ENCODE measurements around the gene LMNTD1.
"Not testable (repeated sequence)": the region's sequence is repeated elsewhere in the genome, so short reads cannot be mapped to it uniquely, and the experiment has no call there.

Gene LMNTD1

GRCh38 chr12:25553098-25553497, at the start of gene LMNTD1:
TSS of gene LMNTD1 (minus strand) at chr12:25553283. CDS start at chr12:25552959, 324 bp downstream.
- DNase-seq (ENCODE audit: low read depth in 2 of 2) = no peak

GRCh38 chr12:25598956-25599355, 45.9 kb upstream of the LMNTD1 start:
- no peak for DNase-seq (ENCODE audit: low read depth in 2 of 2)

GRCh38 chr12:25595496-25595895, 42.4 kb upstream of the LMNTD1 start:
- not testable (repeated sequence) for DNase-seq (ENCODE audit: low read depth in 2 of 2)

- no peak for DNase-seq (ENCODE audit: low read depth in 2 of 2)
Measured at GRCh38 chr12:25594376-25594775, 41.3 kb upstream of the LMNTD1 start.

- DNase-seq (ENCODE audit: low read depth in 2 of 2) = no peak
Measured at GRCh38 chr12:25592725-25593495, 39.8 kb upstream of the LMNTD1 start.

- DNase-seq (ENCODE audit: low read depth in 2 of 2) = no peak
Measured at GRCh38 chr12:25591144-25591543, 38.1 kb upstream of the LMNTD1 start.

GRCh38 chr12:25590011-25590721, 37.1 kb upstream of the LMNTD1 start:
- peak; percentile 5 to 16 for DNase-seq (ENCODE audit: low read depth in 2 of 2)

GRCh38 chr12:25587346-25587745, 34.3 kb upstream of the LMNTD1 start:
- DNase-seq (ENCODE audit: low read depth in 2 of 2) = no peak

GRCh38 chr12:25585662-25586061, 32.6 kb upstream of the LMNTD1 start:
- no peak for DNase-seq (ENCODE audit: low read depth in 2 of 2)

- DNase-seq (ENCODE audit: low read depth in 2 of 2) = no peak
Measured at GRCh38 chr12:25585021-25585523, 32.0 kb upstream of the LMNTD1 start.

GRCh38 chr12:25584596-25584995, 31.5 kb upstream of the LMNTD1 start:
- no peak for DNase-seq (ENCODE audit: low read depth in 2 of 2)

GRCh38 chr12:25583545-25583944, 30.5 kb upstream of the LMNTD1 start:
- no peak for DNase-seq (ENCODE audit: low read depth in 2 of 2)

GRCh38 chr12:25581067-25581466, 28.0 kb upstream of the LMNTD1 start:
- no peak for DNase-seq (ENCODE audit: low read depth in 2 of 2)

- no peak for DNase-seq (ENCODE audit: low read depth in 2 of 2)
Measured at GRCh38 chr12:25578411-25579143, 25.5 kb upstream of the LMNTD1 start.

GRCh38 chr12:25574761-25575160, 21.7 kb upstream of the LMNTD1 start:
- no peak for DNase-seq (ENCODE audit: low read depth in 2 of 2)

- no peak for DNase-seq (ENCODE audit: low read depth in 2 of 2)
Measured at GRCh38 chr12:25573346-25573745, 20.3 kb upstream of the LMNTD1 start.

GRCh38 chr12:25570418-25570817, 17.3 kb upstream of the LMNTD1 start:
- DNase-seq (ENCODE audit: low read depth in 2 of 2) = no peak

- no peak for DNase-seq (ENCODE audit: low read depth in 2 of 2)
Measured at GRCh38 chr12:25566202-25566949, 13.3 kb upstream of the LMNTD1 start.

GRCh38 chr12:25558586-25558985, 5.5 kb upstream of the LMNTD1 start:
- DNase-seq (ENCODE audit: low read depth in 2 of 2) = no peak

GRCh38 chr12:25557830-25558436, 4.8 kb upstream of the LMNTD1 start:
- DNase-seq (ENCODE audit: low read depth in 2 of 2) = no peak

GRCh38 chr12:25556153-25556552, 3.1 kb upstream of the LMNTD1 start:
- no peak for DNase-seq (ENCODE audit: low read depth in 2 of 2)
